Measurements from ENCODE around the gene CD300LD. TPM values are rescaled to one million over a fixed set of nuclear protein-coding genes. Genes with fewer than 3 reads are reported as not detected.

Gene CD300LD
- total RNA-seq, 1 donor from 2014 or later = not detected

- TF ChIP-seq CTCF (IDR thresholded peaks at IDR 0.05; ENCODE audit: insufficient read depth, low read length, poor library complexity, severe bottlenecking) = no peak
- H3K27me3 ChIP-seq (ENCODE audit: control insufficient read depth, insufficient read depth, low read length) = no peaks in the 10 kb centered on the region
- H3K36me3 ChIP-seq (ENCODE audit: control insufficient read depth, insufficient read depth, low read length) = no peaks in the 10 kb centered on the region
- DNase-seq (ENCODE audit: low read depth) = no peak
- H3K4me3 ChIP-seq (ENCODE audit: low read depth, low read length) = no peak overlapping the region
These were observed 36.6 kb downstream of the CD300LD start for GRCh38 chr17:74555427-74555940.

GRCh38 chr17:74554909-74555308 lies 37.2 kb downstream of the CD300LD start:
- Histone ChIP-seq H3K4me3 (ENCODE audit: low read depth, low read length) (no peak overlapping the region), H3K36me3 (ENCODE audit: control insufficient read depth, insufficient read depth, low read length) (no peaks in the 10 kb centered on the region), H3K27me3 (ENCODE audit: control insufficient read depth, insufficient read depth, low read length) (no peaks in the 10 kb centered on the region)
- no peak for DNase-seq (ENCODE audit: low read depth)
- no peak for TF ChIP-seq CTCF (IDR thresholded peaks at IDR 0.05; ENCODE audit: insufficient read depth, low read length, poor library complexity, severe bottlenecking)

- DNase-seq (ENCODE audit: low read depth) = peak; percentile 12
- H3K4me3 ChIP-seq (ENCODE audit: low read depth, low read length) = no peak overlapping the region
- no peak for TF ChIP-seq CTCF (IDR thresholded peaks at IDR 0.05; ENCODE audit: insufficient read depth, low read length, poor library complexity, severe bottlenecking)
These were observed 40.0 kb downstream of the CD300LD start for GRCh38 chr17:74552037-74552436.

GRCh38 chr17:74550602-74551001 lies 41.5 kb downstream of the CD300LD start:
- no peak for TF ChIP-seq CTCF (IDR thresholded peaks at IDR 0.05; ENCODE audit: insufficient read depth, low read length, poor library complexity, severe bottlenecking)
- no peak for DNase-seq (ENCODE audit: low read depth)
- Histone ChIP-seq H3K36me3 (ENCODE audit: control insufficient read depth, insufficient read depth, low read length) (no peaks in the 10 kb centered on the region), H3K4me3 (ENCODE audit: low read depth, low read length) (no peak overlapping the region), H3K27me3 (ENCODE audit: control insufficient read depth, insufficient read depth, low read length) (no peaks in the 10 kb centered on the region)

More at GRCh38 chr17:74552037-74552436, 40.0 kb downstream of the CD300LD start:
- Histone ChIP-seq H3K36me3 (ENCODE audit: control insufficient read depth, insufficient read depth, low read length) (no peaks in the 10 kb centered on the region), H3K27me3 (ENCODE audit: control insufficient read depth, insufficient read depth, low read length) (no peaks in the 10 kb centered on the region)

GRCh38 chr17:74549343-74549742 lies 42.7 kb downstream of the CD300LD start:
- Histone ChIP-seq H3K36me3 (ENCODE audit: control insufficient read depth, insufficient read depth, low read length) (no peaks in the 10 kb centered on the region), H3K27me3 (ENCODE audit: control insufficient read depth, insufficient read depth, low read length) (no peaks in the 10 kb centered on the region), H3K4me3 (ENCODE audit: low read depth, low read length) (no peak overlapping the region)
- TF ChIP-seq CTCF (IDR thresholded peaks at IDR 0.05; ENCODE audit: insufficient read depth, low read length, poor library complexity, severe bottlenecking) = no peak
- no peak for DNase-seq (ENCODE audit: low read depth)

- H3K27me3 ChIP-seq (ENCODE audit: control insufficient read depth, insufficient read depth, low read length) = no peaks in the 10 kb centered on the region
- H3K36me3 ChIP-seq (ENCODE audit: control insufficient read depth, insufficient read depth, low read length) = no peaks in the 10 kb centered on the region
- DNase-seq (ENCODE audit: low read depth) = no peak
- no peak for TF ChIP-seq CTCF (IDR thresholded peaks at IDR 0.05; ENCODE audit: insufficient read depth, low read length, poor library complexity, severe bottlenecking)
- H3K4me3 ChIP-seq (ENCODE audit: low read depth, low read length) = no peak overlapping the region
These were observed 44.3 kb downstream of the CD300LD start for GRCh38 chr17:74547736-74548135.
